Adrenal gland (tissue), 12 donors: ENCODE data around the gene FEZF2. TPM values are rescaled to one million over a fixed set of nuclear protein-coding genes. Genes with fewer than 3 reads are reported as not detected.

Source experiments
- DNase-seq, 7 donors: peaks; one replicate each; pipeline ENCODE4 v3.0.0-alpha.2; 2019 to 2020
- H3K27ac ChIP-seq, 5 donors: fragments of 200-600 bp; sonication (generic) in 4 of 5; 1 replicate in 3 of 5; 2 replicates in 2 of 5; pipeline versions ENCODE4 v1.5.1 to v1.8.0; 2016 to 2020; ENCODE audit warnings: mild to moderate bottlenecking in 1 of 5
- H3K27me3 ChIP-seq: fragments of 200-600 bp; 2 replicates; pipeline ENCODE4 v1.8.0; 2021
- H3K36me3 ChIP-seq, 2 donors: fragments of 200-600 bp; replicated peaks in 1 of 2; 1 replicate in 1 of 2; 2 replicates in 1 of 2; pipeline versions ENCODE4 v1.5.1 to v1.8.0; 2018 to 2022
- H3K4me1 ChIP-seq, 2 donors: fragments of 200-600 bp; replicated peaks in 1 of 2; 1 replicate in 1 of 2; 2 replicates in 1 of 2; pipeline versions ENCODE4 v1.5.1 to v1.8.0; 2018 to 2021
- H3K4me3 ChIP-seq, 4 donors: fragments of 200-600 bp; sonication (generic) in 3 of 4; one replicate each; pipeline ENCODE4 v1.5.1; 2016 to 2018
- H3K9me3 ChIP-seq, 3 donors: fragments of 200-600 bp; sonication (generic) in 1 of 3; replicated peaks in 1 of 3; 1 replicate in 2 of 3; 2 replicates in 1 of 3; pipeline versions ENCODE4 v1.5.1 to v1.8.0; 2016 to 2021
- POLR2A ChIP-seq, 2 donors: fragments of 450-650 bp; IDR thresholded peaks; one replicate each; pipeline ENCODE4 v1.6.1; 2017; ENCODE audit warnings: antibody characterized with exemption in 2 of 2, mild to moderate bottlenecking in 2 of 2, moderate library complexity in 1 of 2
- WGBS, 4 donors: extraction: QIAGEN DNeasy Blood & Tissue Kit in 2 of 4; methylation state at CpG; one replicate each; pipeline versions ENCODE4 v1.1.5 to v1.1.7; 2013 to 2017; 5-methylcytosine and 5-hydroxymethylcytosine counted together
- intact Hi-C, 2 donors: fragments of 100-400 bp; cut with DNase I; formaldehyde crosslinking; loops; one replicate each; pipeline versions ENCODE4 v1.14.1 to v1.15.0; 2022 to 2023
- polyA plus RNA-seq, 3 donors: library from polyadenylated mRNA; stranded (reverse); fragments of 200-250 nt in 2 of 3; fragments of 350-450 nt in 1 of 3; fragmentation: Illumina TruSeq in 1 of 3; extraction: RNeasy Lipid Tissue Mini Kit (QIAGEN cat#74804) in 1 of 3; gene quantifications; one replicate each; pipeline ENCODE4 v1.2.3, GENCODE V29; 2013 to 2014
- total RNA-seq, 9 donors: library from RNA; depleted of rRNA in 4 of 9; stranded (reverse); fragments of >200 nt in 4 of 9; fragments of 120-200 nt in 1 of 9; fragmentation: NEBNext Ultra II Directional in 1 of 9; extraction: Animal tissue kit (Norgen Biotek cat#: 25700) in 1 of 9; gene quantifications; one replicate each; pipeline versions ENCODE4 v1.1.0 to v1.2.4, GENCODE V29; 2013 to 2023
- TF ChIP-seq, protein P1 (sequence below), 6 experiments: fragments of 450-650 bp in 4 of 6; fragments of 200-600 bp in 2 of 6; sonication (generic) in 1 of 6; IDR thresholded peaks; 1 replicate in 5 of 6; 2 replicates in 1 of 6; pipeline versions ENCODE4 v1.5.1 to v1.8.0; 2016 to 2021; ENCODE audit warnings: antibody characterized with exemption in 6 of 6, mild to moderate bottlenecking in 2 of 6, moderate library complexity in 1 of 6
- donor health status: healthy with polysubstance abuse.
- donor health status: Bipolar disorder and iron deficiency.
- donor health status: DM: yes; HTN: yes; CAD: no.
- donor health status: DM: no; HTN: no; CAD: no.
- donor health status: DM: no; HTN: no; CAD: no.
- donor health status: DM: yes; HTN: yes; CAD: no.

Gene FEZF2
- total and polyA plus RNA-seq, 12 donors = not detected

DNA sequence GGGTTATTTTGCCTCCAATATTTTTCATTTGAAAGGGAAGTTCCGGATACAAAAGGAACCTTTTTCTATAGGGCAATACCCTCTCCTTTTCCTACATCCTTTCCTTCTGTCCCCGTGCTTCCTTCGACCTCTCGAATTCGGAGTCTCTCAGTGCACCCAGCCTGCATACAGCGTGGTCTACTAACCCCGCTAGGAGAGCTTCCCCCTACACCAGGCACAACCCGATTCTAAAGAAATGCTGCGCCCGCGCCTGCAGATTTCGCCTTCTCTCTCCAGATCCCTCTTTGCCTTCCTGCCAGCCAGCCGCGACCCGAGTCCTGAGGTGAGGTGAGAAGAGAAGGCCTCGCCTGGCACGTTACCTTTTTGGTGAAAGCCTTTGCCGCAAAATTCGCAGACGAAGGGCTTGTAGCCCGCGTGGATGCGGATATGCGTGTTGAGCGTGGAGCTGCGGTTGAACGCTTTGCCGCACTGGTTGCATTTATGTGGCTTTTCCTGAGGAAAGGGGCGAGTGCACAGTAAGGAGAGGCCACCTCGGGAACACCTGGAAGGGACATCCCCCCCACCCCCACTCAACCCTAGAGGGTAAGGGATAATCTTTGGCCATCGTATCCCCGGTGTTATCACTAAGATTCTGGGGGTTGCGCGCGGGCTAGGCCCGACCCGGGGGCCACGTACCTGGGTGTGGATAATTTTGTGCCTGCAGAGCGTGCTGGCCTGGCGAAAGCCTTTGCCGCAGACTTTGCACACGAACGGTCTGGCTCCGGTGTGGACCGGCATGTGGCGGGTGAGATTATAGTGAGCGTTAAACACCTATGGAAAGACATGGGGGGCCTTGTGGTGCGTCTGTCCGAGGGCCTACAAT, 2.3 kb downstream of the FEZF2 start:
- no peaks in the 10 kb centered on the region for H3K9me3 ChIP-seq
- H3K36me3 ChIP-seq = no peaks in the 10 kb centered on the region
- peaks cover 0 to 19% of the 10 kb centered on the region in 2 donors for H3K4me1 ChIP-seq
- 5 to 9% (median 7%) methylated on average over 36 to 49 of the region's 49 CpGs for WGBS, 4 donors
- H3K27me3 ChIP-seq = peaks cover 96% of the 10 kb centered on the region
- TF ChIP-seq, protein P1, sequence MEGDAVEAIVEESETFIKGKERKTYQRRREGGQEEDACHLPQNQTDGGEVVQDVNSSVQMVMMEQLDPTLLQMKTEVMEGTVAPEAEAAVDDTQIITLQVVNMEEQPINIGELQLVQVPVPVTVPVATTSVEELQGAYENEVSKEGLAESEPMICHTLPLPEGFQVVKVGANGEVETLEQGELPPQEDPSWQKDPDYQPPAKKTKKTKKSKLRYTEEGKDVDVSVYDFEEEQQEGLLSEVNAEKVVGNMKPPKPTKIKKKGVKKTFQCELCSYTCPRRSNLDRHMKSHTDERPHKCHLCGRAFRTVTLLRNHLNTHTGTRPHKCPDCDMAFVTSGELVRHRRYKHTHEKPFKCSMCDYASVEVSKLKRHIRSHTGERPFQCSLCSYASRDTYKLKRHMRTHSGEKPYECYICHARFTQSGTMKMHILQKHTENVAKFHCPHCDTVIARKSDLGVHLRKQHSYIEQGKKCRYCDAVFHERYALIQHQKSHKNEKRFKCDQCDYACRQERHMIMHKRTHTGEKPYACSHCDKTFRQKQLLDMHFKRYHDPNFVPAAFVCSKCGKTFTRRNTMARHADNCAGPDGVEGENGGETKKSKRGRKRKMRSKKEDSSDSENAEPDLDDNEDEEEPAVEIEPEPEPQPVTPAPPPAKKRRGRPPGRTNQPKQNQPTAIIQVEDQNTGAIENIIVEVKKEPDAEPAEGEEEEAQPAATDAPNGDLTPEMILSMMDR (IDR thresholded peaks at IDR 0.05) = no peak
- no peak for TF ChIP-seq POLR2A (IDR thresholded peaks at IDR 0.05)
- no peak overlapping the region for H3K27ac ChIP-seq
- intact Hi-C loops = no loop called here
- no peak overlapping the region for H3K4me3 ChIP-seq
- DNase-seq = no peak

DNA sequence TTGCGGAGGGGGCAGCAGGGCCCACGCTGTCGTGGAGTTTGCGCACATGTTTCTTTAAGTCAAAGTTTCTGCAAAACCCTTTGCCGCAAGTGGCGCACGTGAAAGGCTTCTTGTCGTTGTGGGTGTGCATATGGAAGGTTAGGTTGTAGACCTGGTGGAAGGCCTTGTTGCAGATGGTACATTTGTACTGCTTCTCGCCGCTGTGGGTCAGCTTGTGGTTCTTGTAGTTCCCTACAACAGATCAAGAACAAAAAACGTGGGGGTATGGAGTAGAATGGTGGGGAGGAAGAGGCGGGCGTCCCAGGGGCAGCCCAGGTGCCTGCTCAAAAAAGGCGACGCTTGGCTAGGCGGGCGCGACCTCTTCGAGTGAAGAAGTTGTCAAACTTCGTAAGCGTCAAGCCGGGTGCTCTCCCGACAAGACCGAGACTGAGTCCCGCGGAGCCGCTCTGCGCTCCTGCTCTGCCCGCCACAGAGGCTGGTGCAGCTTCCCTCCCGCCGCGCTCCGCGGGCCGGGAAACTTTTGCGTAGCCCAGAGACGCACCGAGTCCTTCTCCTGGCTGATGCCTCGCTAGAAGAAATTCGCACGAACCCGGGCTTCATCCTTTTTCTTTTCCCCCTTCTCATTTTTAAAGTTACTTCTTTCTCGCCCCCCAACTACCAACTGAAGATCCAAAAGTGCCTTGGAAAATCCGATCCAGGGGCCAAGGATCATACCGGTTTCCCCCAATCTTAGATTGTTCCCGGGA, 3.1 kb downstream of the FEZF2 start:
- Histone ChIP-seq H3K36me3 (no peaks in the 10 kb centered on the region), H3K4me3 (no peak overlapping the region), H3K27ac (no peak overlapping the region), H3K27me3 (peaks cover 89% of the 10 kb centered on the region), H3K4me1 (peaks cover 0 to 19% of the 10 kb centered on the region in 2 donors), H3K9me3 (no peaks in the 10 kb centered on the region)
- TF ChIP-seq, protein P1 (IDR thresholded peaks at IDR 0.05) = no peak
- no peak for TF ChIP-seq POLR2A (IDR thresholded peaks at IDR 0.05)
- DNase-seq = no peak
- 4 to 5% (median 4%) methylated on average over 43 to 46 of the region's 46 CpGs for WGBS, 4 donors
- intact Hi-C loops = no loop called here

DNA sequence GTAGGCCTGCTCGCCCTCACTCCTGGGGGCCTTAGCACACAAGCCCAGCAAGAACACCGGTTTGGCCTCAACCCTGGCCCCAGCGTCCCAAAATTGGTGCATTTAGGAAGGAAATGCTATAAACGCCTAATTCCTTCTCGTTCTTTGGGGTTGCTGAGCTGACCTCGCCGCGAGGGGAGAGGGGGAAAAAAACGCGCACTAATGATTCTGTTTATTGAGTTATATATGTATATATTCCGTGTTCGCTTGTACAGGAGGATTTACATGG, 3.9 kb downstream of the FEZF2 start:
- H3K4me1 ChIP-seq = peaks cover 0 to 19% of the 10 kb centered on the region in 2 donors
- no peaks in the 10 kb centered on the region for H3K9me3 ChIP-seq
- TF ChIP-seq, protein P1 (IDR thresholded peaks at IDR 0.05) = no peak
- TF ChIP-seq POLR2A (IDR thresholded peaks at IDR 0.05) = no peak
- peaks cover 88% of the 10 kb centered on the region for H3K27me3 ChIP-seq
- DNase-seq = no peak
- H3K36me3 ChIP-seq = no peaks in the 10 kb centered on the region
- H3K27ac ChIP-seq = no peak overlapping the region
- intact Hi-C loops = no loop called here
- H3K4me3 ChIP-seq = no peak overlapping the region
- 6 to 10% (median 7%) methylated on average over 11 to 12 of the region's 12 CpGs for WGBS, 4 donors

DNA sequence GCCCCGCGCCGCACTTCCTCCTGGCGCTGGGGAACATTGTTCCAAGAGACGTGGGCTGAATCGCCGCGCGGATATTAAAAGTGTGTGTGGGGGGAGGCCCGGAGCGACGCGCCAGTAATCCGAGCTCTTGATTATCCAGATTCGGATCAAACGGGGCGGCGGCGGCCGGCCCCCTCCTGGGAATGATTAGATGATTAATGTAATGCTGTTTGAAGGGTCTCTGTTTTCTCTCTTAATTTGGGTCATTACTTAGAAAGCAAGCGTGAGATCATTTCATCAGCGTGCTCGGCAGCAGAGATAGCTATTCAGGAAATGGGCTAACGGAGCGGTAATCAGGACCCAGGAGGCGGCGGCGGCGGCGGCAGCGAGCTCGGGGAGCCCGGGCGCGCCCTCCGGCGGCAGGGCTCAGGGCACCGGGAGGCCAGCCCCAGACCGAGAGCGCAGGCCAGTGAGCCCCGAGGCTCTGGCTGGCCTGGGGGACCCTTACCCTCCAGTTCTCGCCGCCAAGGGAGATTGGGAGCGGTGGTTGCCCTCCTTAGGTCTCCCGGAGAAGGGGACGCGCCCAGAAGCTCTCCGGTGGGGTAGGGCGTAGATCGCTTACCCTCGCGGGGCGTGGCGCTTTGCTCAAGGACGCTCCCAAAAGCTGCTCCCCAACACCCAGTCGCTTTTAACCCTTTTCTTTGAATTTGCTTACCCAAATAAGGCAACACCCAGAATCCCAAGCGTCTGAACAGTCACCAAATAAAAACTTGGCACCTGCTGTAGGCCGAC, 4.5 kb downstream of the FEZF2 start:
- WGBS, 4 donors = 3 to 5% (median 4%) methylated on average over 25 to 58 of the region's 58 CpGs
- no peak for DNase-seq
- no peaks in the 10 kb centered on the region for H3K9me3 ChIP-seq
- intact Hi-C loops = no loop called here
- no peaks in the 10 kb centered on the region for H3K36me3 ChIP-seq
- peaks cover 83% of the 10 kb centered on the region for H3K27me3 ChIP-seq
- TF ChIP-seq POLR2A (IDR thresholded peaks at IDR 0.05) = no peak
- TF ChIP-seq, protein P1 (IDR thresholded peaks at IDR 0.05) = no peak
- no peak overlapping the region for H3K27ac ChIP-seq
- H3K4me1 ChIP-seq = peaks cover 0 to 16% of the 10 kb centered on the region in 2 donors
- no peak overlapping the region for H3K4me3 ChIP-seq
